GM21360 (cell line): ENCODE measurements around the gene SERHL2.
"Not testable (repeated sequence)": the region's sequence is repeated elsewhere in the genome, so short reads cannot be mapped to it uniquely, and the experiment has no call there.

Experiments used
- ATAC-seq: cut with Tn5 transposase; IDR thresholded peaks from one replicate; pipeline ENCODE4 v1.9.1; 2021; ENCODE audit warnings: mild to moderate bottlenecking, moderate library complexity; ENCODE audit not compliant: unreplicated experiment

The SERHL2 gene

GRCh38 chr22:42553475-42554361 is at the start of gene SERHL2:
Gene SERHL2, plus strand, starts transcription at chr22:42553956. Its CDS starts 65 bp downstream, at chr22:42554021.
- peak; percentile 58 for ATAC-seq

GRCh38 chr22:42508327-42508974 is 45.3 kb upstream of the SERHL2 start:
- not testable (repeated sequence) for ATAC-seq

DNA sequence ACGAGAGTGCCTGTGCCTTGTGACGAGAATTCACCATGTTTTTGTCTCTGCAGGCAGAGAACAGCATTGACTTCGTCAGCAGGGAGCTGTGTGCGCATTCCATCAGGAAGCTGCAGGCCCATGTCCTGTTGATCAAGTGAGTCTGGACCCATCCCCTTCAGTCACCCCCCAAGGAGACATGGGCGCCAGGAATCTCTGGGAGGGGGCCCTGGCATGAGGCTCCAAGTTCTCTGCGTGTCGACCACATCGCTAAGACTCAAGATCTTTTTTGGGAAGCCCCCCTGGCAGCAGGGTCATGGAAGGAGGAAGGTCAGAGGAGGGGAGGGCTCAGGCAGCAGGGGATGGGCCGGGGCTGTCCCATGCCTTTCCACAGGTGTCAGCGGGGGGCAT is 44.8 kb upstream of the SERHL2 start:
- ATAC-seq: not testable (repeated sequence)

GRCh38 chr22:42509548-42509947 is 44.2 kb upstream of the SERHL2 start:
- no peak for ATAC-seq

DNA sequence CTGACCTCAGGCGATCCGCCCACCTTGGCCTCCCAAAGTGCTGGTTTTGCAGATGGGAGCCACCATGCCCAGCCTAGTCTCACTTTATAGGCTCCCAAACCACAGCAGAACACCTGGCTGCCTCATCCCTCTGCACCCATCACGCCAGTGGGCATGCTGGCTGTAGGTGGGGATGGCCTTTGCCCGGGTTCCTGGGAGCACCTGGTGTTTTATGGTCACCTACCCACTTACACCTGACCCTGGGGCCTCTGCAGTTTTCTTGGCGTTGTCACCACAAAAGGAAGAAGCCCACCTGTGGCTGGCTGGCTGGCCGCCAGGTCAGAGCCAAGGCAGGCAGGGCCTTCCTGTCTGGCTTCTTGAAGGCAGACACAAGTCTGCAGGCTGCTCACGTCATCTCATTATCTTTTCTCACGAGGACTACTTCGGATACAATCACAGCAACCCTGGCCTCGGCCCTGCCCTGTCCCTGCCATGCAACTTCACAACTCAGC is 42.3 kb upstream of the SERHL2 start:
- ATAC-seq: no peak

GRCh38 chr22:42512273-42512990 is 41.3 kb upstream of the SERHL2 start:
- not testable (repeated sequence) for ATAC-seq

DNA sequence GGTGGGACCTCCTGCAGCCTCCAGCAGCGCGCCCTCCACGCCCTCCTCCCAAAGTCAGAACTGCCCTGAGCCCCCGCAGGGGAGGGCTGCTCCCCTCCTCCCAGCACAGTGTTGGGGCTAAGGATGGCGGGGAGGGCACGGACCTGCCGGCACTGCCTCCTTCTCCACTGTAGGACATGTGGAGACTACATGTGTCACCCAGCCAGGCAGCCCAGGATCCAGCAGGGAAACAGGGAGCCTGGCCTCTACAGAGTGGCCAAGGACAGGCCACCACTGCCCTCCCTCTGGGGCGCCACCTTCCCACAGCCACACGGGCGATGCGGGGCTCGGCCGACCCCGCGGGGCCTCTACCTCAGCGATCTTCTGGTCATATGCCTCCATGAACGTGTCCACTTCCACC is 39.4 kb upstream of the SERHL2 start:
- ATAC-seq: not testable (repeated sequence)

DNA sequence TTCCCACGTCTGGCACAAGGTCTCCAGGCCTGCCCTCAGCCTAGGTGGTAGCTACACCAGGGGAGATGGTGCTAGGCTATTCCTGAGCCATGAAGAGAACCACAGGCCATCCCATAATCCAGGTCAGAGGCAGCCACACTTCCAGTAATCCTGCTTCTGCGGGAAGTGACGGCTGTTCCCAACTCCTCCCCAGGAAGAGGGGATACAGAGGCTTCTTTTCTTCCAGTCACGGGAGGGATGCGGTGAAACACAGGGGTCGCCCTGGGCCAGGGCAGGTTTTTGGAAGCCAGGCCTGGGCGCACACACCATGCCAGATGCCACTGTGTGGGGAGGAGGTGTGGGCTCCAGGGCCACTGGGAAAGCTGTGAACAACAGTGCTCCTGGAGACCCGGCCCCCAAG is 38.5 kb upstream of the SERHL2 start:
- ATAC-seq: not testable (repeated sequence)

DNA sequence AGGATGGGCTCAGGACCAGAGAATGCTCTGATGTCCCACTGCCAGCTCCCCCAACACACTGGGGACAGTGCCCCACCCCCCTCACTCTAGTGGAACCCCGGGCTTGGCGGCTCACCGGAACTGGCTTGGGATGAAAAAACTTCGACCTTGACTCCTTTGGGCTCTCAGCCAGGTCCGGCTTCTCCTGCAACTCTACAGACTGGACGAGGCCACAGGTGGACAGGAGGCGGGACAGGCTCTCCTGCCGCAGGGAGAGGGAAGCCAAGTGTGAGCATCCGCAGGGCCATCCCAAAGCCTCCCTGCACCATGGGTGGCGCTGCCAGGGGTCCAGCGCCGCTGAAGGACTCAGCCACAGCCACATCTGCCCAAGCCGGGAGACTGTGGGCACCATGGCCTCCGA is 37.9 kb upstream of the SERHL2 start:
- no peak for ATAC-seq

- ATAC-seq: not testable (repeated sequence)
Measured at GRCh38 chr22:42517103-42517502, 36.7 kb upstream of the SERHL2 start.

DNA sequence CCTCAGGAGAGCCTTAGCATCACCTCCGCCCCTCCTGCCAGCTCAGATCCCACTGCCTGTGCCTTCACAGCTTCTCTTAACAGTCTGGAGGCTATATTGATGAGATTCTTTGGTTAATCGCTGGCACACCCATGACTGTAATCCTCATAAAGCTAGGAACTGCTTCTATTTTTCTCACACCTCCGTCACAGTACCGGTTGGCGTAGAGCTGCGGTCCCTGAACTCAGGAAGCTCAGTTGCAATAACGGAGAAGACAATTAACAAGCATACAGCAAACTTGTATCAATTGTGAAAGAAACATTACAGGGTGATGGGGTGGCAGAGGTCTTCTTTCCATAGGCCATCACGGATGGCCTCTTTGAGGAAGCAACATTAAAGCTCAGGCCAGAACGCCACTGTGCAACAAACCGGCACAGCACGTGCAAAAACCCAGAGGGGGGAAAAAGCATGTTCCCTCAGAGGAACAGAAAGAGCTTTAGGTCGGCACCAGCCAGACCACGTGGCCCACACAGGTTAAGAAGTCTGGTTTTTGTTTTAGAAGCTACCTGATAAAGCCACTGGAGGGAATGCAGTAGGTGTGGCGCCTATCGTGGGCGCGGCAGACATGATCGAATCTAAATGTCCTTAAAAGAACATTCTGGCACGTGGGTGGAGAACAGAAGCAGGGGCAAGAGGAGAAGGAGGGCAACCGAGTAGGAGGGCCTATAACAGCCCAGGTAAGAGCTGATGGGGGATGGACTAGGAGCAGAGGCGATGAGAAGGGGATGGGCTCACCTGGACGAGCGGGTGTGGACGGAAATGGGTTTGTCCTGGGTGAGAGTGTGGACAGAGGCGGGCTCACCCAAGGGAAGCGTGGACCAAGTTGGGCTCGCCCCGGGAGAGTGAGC is 34.9 kb upstream of the SERHL2 start:
- peak; percentile 5 for ATAC-seq

- ATAC-seq: peak; percentile 47
Measured at GRCh38 chr22:42519525-42520401, 34.0 kb upstream of the SERHL2 start, which contains the start of gene RRP7A. Gene RRP7A, minus strand, starts transcription at chr22:42519796. Its CDS starts 10 bp downstream, at chr22:42519786.

DNA sequence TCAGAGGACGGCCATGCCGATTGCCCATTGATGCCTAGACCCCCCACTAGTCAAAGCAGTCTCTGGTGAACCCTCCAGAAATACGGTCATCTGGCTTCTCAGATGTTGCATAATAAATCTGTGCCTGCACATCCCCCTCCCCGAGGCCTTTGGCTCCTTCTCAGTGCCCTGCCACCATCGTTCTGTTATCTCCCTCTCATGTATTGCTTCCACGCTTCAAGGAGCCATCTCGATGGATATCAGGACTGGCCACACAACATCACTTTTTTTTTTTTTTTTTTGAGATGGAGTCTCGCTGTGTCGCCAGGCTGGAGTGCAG is 32.6 kb upstream of the SERHL2 start:
- ATAC-seq: no peak

GRCh38 chr22:42522546-42522945 is 31.2 kb upstream of the SERHL2 start:
- no peak for ATAC-seq

DNA sequence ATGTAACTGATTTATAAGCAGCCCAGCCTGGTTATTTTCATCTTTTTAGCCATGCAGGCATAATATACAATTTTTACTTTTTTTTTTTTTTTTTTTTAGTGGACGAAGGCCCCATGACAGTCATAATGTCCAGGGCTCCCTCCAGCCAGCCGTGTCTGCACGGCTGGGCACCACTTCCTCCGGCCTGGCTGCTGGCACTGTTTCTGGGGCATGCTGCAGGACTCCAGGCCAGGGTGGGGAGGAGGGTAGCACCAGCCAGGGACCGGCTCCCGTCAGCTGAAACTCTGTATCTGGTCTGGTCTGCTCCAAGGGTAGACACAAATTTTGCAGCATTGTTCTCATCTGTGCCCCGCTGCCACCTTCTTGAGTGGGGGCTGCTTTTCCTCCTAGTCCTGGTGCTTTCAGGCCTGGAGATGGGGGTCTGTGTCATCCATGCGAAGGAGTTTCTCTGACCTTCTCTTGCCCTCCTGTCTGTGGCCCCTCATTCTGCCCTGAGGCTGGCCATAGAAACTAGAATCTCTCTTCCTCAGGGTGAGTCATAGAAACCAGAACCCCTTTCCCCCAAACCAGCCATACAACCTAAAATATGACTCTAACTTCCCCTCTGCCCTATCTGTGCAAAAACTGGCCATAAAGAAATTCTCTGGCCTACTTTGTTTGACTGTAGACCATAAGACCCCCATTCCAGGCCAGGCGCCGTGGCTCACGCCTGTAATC is 25.0 kb upstream of the SERHL2 start:
- ATAC-seq: no peak

DNA sequence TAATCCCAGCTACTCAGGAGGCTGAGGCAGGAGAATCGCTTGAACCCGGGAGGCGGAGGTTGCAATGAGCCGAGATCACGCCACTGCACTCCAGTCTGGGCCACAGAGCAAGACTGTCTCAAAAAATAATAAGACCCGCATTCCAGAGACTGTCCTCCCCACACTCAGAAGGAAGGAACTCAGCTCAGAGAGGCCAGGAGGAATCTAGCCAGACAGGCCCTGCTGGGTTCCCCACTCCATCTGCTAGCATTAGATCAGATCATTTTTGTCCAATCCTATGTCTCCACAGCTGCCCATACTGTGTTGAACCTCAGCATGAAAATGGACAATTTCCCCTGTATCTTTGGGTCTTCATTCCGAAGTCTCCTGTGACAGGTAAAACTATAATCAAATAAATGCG is 24.3 kb upstream of the SERHL2 start:
- not testable (repeated sequence) for ATAC-seq

GRCh38 chr22:42531401-42532084 is 22.2 kb upstream of the SERHL2 start:
- ATAC-seq: not testable (repeated sequence)

- no peak for ATAC-seq
Measured at GRCh38 chr22:42533638-42533977, 20.1 kb upstream of the SERHL2 start.
